Fibroblast of lung (primary cell): Measurements from ENCODE around the gene TCERG1L. TPM values are rescaled to one million over a fixed set of nuclear protein-coding genes. Genes with fewer than 3 reads are reported as not detected.

Experiments used
- DNase-seq, 2 donors: peaks; one replicate each; pipeline versions ENCODE4 v3.0.0 to v3.0.0-alpha.2; 2010; ENCODE audit warnings: low read depth in 2 of 2
- H2AFZ ChIP-seq: 2 replicates; pipeline ENCODE4 v1.5.1; 2012; ENCODE audit warnings: low read length, control low read depth, inconsistent platforms
- H3K27ac ChIP-seq: 2 replicates; pipeline ENCODE4 v1.5.1; 2011; ENCODE audit warnings: low read length, control low read depth; ENCODE audit not compliant: insufficient read depth
- H3K27me3 ChIP-seq: 2 replicates; pipeline ENCODE4 v1.5.1; 2011; ENCODE audit warnings: mild to moderate bottlenecking, low read length; ENCODE audit not compliant: control insufficient read depth, insufficient read depth
- H3K36me3 ChIP-seq: 2 replicates; pipeline ENCODE4 v1.5.1; 2011; ENCODE audit warnings: low read length; ENCODE audit not compliant: control insufficient read depth, insufficient read depth
- H3K4me1 ChIP-seq: 2 replicates; pipeline ENCODE4 v1.5.1; 2011; ENCODE audit warnings: low read length; ENCODE audit not compliant: control insufficient read depth, insufficient read depth; ENCODE audit errors: extremely low read depth
- H3K4me2 ChIP-seq: 2 replicates; pipeline ENCODE4 v1.5.1; 2011; ENCODE audit warnings: low read length, control low read depth; ENCODE audit not compliant: insufficient read depth; ENCODE audit errors: extremely low read depth
- H3K4me3 ChIP-seq, 4 experiments: fragments of 200-600 bp in 1 of 4; sonication (generic) in 1 of 4; replicated peaks in 1 of 4; 2 replicates each; pipeline ENCODE4 v1.5.1; 2011 to 2016; ENCODE audit warnings: low read length in 4 of 4, low read depth in 3 of 4, mild to moderate bottlenecking in 3 of 4, control low read depth in 2 of 4, inconsistent platforms in 1 of 4, mixed read lengths in 1 of 4; ENCODE audit not compliant: insufficient read depth in 1 of 4; ENCODE audit errors: control extremely low read depth in 1 of 4
- H3K79me2 ChIP-seq: 2 replicates; pipeline ENCODE4 v1.5.1; 2012; ENCODE audit warnings: mild to moderate bottlenecking, low read length, inconsistent platforms; ENCODE audit not compliant: control insufficient read depth, insufficient read depth
- H3K9ac ChIP-seq: 2 replicates; pipeline ENCODE4 v1.5.1; 2011; ENCODE audit warnings: mild to moderate bottlenecking, low read length, control low read depth; ENCODE audit not compliant: insufficient read depth
- H3K9me3 ChIP-seq: 2 replicates; pipeline ENCODE4 v1.5.1; 2012; ENCODE audit warnings: low read depth, low read length; ENCODE audit not compliant: control insufficient read depth, insufficient read depth
- H4K20me1 ChIP-seq: 2 replicates; pipeline ENCODE4 v1.5.1; 2011; ENCODE audit warnings: low read length; ENCODE audit not compliant: control insufficient read depth, insufficient read depth; ENCODE audit errors: extremely low read depth
- EZH2 ChIP-seq: IDR thresholded peaks from 2 replicates; pipeline ENCODE4 v1.5.1; 2012; ENCODE audit warnings: low read length, control low read depth, mild to moderate bottlenecking; ENCODE audit errors: missing control alignments
- polyA plus RNA-seq, 2 donors: library from polyadenylated mRNA; depleted of rRNA in 1 of 2; stranded (reverse) in 1 of 2; unstranded in 1 of 2; fragments of >200 nt; gene quantifications; 2 replicates each; pipeline ENCODE4 v1.2.1, GENCODE V29; 2011 to 2012; ENCODE audit warnings: missing spikeins in 1 of 2
- total RNA-seq: library from RNA; depleted of rRNA; stranded (reverse); fragments of >200 nt; gene quantifications from 2 replicates; pipeline ENCODE4 v1.2.1, GENCODE V29; 2014
- TF ChIP-seq, protein P1 (sequence below), 2 donors: IDR thresholded peaks in 1 of 2; conservative IDR thresholded peaks in 1 of 2; 1 replicate in 1 of 2; 2 replicates in 1 of 2; pipeline ENCODE4 v1.5.1; 2011 to 2012; ENCODE audit warnings: low read length in 2 of 2, control low read depth in 1 of 2, inconsistent platforms in 1 of 2, low read depth in 1 of 2, mild to moderate bottlenecking in 1 of 2

Gene TCERG1L
- total and polyA plus RNA-seq, 2 donors (not counting 1 experiment from before 2014, with no cell fraction given) = 0.02 TPM; not detected in 1

- H3K4me1 ChIP-seq = no peaks in the 10 kb centered on the region
- TF ChIP-seq, protein P1, sequence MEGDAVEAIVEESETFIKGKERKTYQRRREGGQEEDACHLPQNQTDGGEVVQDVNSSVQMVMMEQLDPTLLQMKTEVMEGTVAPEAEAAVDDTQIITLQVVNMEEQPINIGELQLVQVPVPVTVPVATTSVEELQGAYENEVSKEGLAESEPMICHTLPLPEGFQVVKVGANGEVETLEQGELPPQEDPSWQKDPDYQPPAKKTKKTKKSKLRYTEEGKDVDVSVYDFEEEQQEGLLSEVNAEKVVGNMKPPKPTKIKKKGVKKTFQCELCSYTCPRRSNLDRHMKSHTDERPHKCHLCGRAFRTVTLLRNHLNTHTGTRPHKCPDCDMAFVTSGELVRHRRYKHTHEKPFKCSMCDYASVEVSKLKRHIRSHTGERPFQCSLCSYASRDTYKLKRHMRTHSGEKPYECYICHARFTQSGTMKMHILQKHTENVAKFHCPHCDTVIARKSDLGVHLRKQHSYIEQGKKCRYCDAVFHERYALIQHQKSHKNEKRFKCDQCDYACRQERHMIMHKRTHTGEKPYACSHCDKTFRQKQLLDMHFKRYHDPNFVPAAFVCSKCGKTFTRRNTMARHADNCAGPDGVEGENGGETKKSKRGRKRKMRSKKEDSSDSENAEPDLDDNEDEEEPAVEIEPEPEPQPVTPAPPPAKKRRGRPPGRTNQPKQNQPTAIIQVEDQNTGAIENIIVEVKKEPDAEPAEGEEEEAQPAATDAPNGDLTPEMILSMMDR (conservative IDR thresholded peaks at IDR 0.05 in 1 of 2, IDR thresholded peaks at IDR 0.05 in 1 of 2; ENCODE audit: low read depth in 1 of 2, low read length in 2 of 2) = no peak
- TF ChIP-seq EZH2 = no peak
Measured at GRCh38 chr10:131049016-131049415, 262.5 kb downstream of the TCERG1L start.

DNA sequence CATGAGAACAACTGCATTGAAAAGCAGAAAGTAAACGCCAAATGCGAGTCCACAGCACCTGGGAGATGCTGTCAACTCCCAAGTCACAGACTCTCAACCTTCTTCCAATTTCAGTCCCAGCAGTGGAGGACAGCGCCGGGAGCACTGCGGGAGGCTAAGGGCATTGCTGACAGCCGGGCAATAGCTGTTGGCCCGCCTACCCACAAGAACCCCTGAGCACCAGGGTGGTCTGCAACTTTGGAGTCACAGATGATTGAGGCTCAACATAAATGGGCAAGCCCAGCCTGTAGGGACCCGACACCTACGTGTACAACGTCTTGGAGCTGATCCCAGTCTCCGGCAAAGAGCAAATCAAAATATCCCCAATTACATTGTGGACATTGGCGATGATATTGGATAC lies 262.9 kb downstream of the TCERG1L start:
- no peak for TF ChIP-seq EZH2
- TF ChIP-seq, protein P1 (conservative IDR thresholded peaks at IDR 0.05 in 1 of 2, IDR thresholded peaks at IDR 0.05 in 1 of 2; ENCODE audit: low read depth in 1 of 2, low read length in 2 of 2) = no peak
- H3K4me1 ChIP-seq = no peaks in the 10 kb centered on the region
- no peak overlapping the region for H3K4me3 ChIP-seq

More at GRCh38 chr10:131049016-131049415, 262.5 kb downstream of the TCERG1L start:
- no peaks in the 10 kb centered on the region for H3K36me3 ChIP-seq
- no peak overlapping the region for H2AFZ ChIP-seq
- H3K4me3 ChIP-seq = no peak overlapping the region
- no peaks in the 10 kb centered on the region for H3K9me3 ChIP-seq
- no peak for DNase-seq
- no peak overlapping the region for H3K4me2 ChIP-seq
- no peak overlapping the region for H3K27ac ChIP-seq
- H3K27me3 ChIP-seq = no peaks in the 10 kb centered on the region
- H4K20me1 ChIP-seq = no peaks in the 10 kb centered on the region
- no peaks in the 10 kb centered on the region for H3K79me2 ChIP-seq
- H3K9ac ChIP-seq = no peak overlapping the region

DNA sequence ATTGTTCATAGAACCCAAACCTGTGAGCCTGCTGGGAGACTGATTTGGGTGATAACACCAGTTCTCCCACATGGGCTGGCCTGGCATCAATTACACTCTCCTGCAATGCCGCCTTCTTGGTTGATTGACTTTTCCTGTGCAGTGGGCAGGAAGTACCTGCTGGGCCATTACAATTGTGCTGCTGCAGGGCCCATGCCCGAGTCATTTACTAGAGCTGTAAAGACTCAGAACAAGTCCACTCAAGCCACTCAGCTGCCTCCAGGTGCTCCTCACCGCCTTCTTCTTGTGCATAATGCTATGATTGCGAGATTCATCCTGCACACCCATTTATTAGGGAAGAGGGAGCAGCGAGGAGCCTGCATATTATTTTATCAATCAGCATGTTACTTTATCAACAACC lies 264.0 kb downstream of the TCERG1L start:
- no peak for DNase-seq
- H3K36me3 ChIP-seq = no peaks in the 10 kb centered on the region

More for the DNA sequence above, 262.9 kb downstream of the TCERG1L start:
- DNase-seq = no peak
- no peak overlapping the region for H2AFZ ChIP-seq
- H4K20me1 ChIP-seq = no peaks in the 10 kb centered on the region
- no peak overlapping the region for H3K4me2 ChIP-seq
- H3K27ac ChIP-seq = no peak overlapping the region
- no peaks in the 10 kb centered on the region for H3K27me3 ChIP-seq
- no peak overlapping the region for H3K9ac ChIP-seq
- no peaks in the 10 kb centered on the region for H3K36me3 ChIP-seq
- H3K79me2 ChIP-seq = no peaks in the 10 kb centered on the region
- no peaks in the 10 kb centered on the region for H3K9me3 ChIP-seq

More for the DNA sequence above, 264.0 kb downstream of the TCERG1L start:
- Histone ChIP-seq H2AFZ (no peak overlapping the region), H4K20me1 (no peaks in the 10 kb centered on the region), H3K27ac (no peak overlapping the region), H3K27me3 (no peaks in the 10 kb centered on the region), H3K9ac (no peak overlapping the region), H3K4me2 (no peak overlapping the region), H3K4me3 (no peak overlapping the region), H3K9me3 (no peaks in the 10 kb centered on the region), H3K79me2 (no peaks in the 10 kb centered on the region), H3K4me1 (no peaks in the 10 kb centered on the region)
- TF ChIP-seq, protein P1 (conservative IDR thresholded peaks at IDR 0.05 in 1 of 2, IDR thresholded peaks at IDR 0.05 in 1 of 2; ENCODE audit: low read depth in 1 of 2, low read length in 2 of 2) = no peak
- no peak for TF ChIP-seq EZH2
